Lower leg skin (tissue), 4 donors: Measurements from ENCODE around the gene CHST8. TPM values are rescaled to one million over a fixed set of nuclear protein-coding genes. Genes with fewer than 3 reads are reported as not detected.

ENCODE experiments used
- total RNA-seq, 4 donors: library from RNA; depleted of rRNA; stranded (reverse); fragments of >200 nt; gene quantifications; one replicate each; pipeline ENCODE4 v1.1.0, GENCODE V29; 2016

The CHST8 gene
- total RNA-seq, 4 donors from 2014 or later: 0.19 to 1.6 (median 0.37) TPM; not detected in 1

Other genes starting within 250 kb of the CHST8 start
- 10 to 100 TPM; 38.0 to 48.3 (median 43.1) TPM for gene CEBPG, start 248.2 kb upstream of the CHST8 start, total RNA-seq
- gene PEPD, start 100.2 kb upstream of the CHST8 start, total RNA-seq: 10 to 100 TPM; 58.9 to 81.0 (median 70.7) TPM
- 100 to 1,000 TPM; 140 to 190 (median 164) TPM for gene KCTD15, start 174.9 kb downstream of the CHST8 start, total RNA-seq